A673 (cell line): ENCODE results near the gene XPNPEP2.

Source experiments
- CTCF ChIP-seq: fragments of 300-800, 200-600 bp; sonication (generic); conservative IDR thresholded peaks from 2 replicates; pipeline ENCODE4 v1.5.1; 2017; ENCODE audit warnings: low read depth, mild to moderate bottlenecking, antibody characterized with exemption, low read length, moderate library complexity, mixed read lengths
- EZH2 ChIP-seq: fragments of 200-600 bp; sonication (generic); IDR thresholded peaks from 2 replicates; pipeline ENCODE4 v1.6.1; 2017; ENCODE audit warnings: borderline replicate concordance, low read depth, mild to moderate bottlenecking, mixed read lengths, antibody characterized with exemption, low read length; ENCODE audit not compliant: poor library complexity, severe bottlenecking

GRCh38 chrX:129732857-129733256, 5.9 kb upstream of the XPNPEP2 start:
- TF ChIP-seq EZH2 (no peak), CTCF (no peak)
